HG03097 (cell line): Measurements from ENCODE around the gene TMEM140.
"Not testable (repeated sequence)": the region's sequence is repeated elsewhere in the genome, so short reads cannot be mapped to it uniquely, and the experiment has no call there.

Experiments
- ATAC-seq: cut with Tn5 transposase; IDR thresholded peaks from one replicate; pipeline ENCODE4 v1.9.1; 2021; ENCODE audit not compliant: unreplicated experiment, low FRiP score

The TMEM140 gene

GRCh38 chr7:135211946-135212685 lies 64.2 kb downstream of the TMEM140 start:
- not testable (repeated sequence) for ATAC-seq

DNA sequence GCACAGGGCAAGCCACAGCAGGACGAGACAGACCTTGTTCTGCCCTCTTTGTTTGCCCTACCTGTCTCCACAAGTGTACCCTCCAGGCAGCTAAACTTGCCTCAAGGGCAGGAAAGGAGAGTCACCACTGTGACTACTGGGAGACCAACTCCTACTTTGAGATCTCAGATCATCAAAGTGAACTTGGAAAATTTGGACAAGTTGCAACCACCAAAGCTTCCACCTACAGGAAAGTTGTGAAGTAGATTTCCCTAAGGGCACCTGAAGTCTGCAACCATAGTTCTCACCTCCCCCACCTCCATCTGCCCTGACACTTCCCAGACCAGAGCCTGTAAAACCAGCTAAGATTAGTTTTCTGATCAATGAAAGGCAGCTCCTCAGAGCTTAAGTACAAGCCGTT lies 66.0 kb downstream of the TMEM140 start:
- ATAC-seq: no peak

DNA sequence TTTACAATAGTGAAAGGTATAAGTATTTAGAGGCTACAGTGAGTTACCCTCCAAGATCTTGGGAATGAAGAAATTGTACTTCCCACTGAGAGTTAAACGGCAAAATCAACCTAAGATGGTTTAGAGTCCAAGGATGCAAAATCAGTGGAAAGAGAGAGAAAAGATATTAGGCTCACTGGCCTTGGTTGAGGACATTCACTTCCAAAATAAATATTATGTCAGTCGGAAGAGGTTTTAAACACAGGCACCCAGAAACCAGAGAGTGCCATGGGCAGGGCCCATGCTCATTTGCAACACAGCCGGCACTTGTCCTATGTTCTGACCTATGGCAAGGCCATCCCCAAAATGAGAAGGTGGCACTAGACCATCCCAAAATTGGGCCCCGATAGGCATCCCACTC lies 67.3 kb downstream of the TMEM140 start:
- no peak for ATAC-seq

DNA sequence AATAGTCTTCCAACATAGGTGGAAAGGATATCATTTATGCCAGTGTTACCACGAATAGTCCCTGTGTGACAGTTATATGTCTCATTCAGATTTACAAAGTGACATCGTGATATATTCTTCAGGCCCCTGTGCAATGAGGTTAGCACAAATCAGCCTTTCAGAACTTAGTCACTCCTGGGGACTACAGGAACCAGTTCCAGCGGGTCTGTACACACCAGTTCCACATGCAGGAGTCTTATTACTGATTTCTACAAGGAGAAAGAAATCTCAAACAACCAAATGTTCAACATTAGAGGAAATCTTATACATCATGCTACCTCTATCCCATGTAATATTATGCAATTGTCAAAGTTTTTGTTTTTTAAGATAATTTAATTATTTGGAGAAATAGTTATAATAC lies 67.8 kb downstream of the TMEM140 start:
- ATAC-seq: no peak
